WTC11 (cell line): ENCODE results near the gene RPP30. TPM values are rescaled to one million over a fixed set of nuclear protein-coding genes. Genes with fewer than 3 reads are reported as not detected.

Experiments
- ATAC-seq: fragments of 200-7000 bp; cut with Tn5 transposase; 2 replicates; pipeline ENCODE4 v1.10.0; 2021; ENCODE audit warnings: mild to moderate bottlenecking, moderate library complexity
- CTCF ChIA-PET: fragments of 300-600 bp; sonication (Branson Sonifier 250); formaldehyde crosslinking; loops from one replicate; lab custom pipeline; 2021; ENCODE audit warnings: antibody characterized with exemption; lab: Charles Lee
- POLR2A ChIA-PET: fragments of 350-600 bp; sonication (Branson Sonifier 250); formaldehyde crosslinking; loops from one replicate; lab custom pipeline; 2021; ENCODE audit warnings: antibody characterized with exemption; lab: Charles Lee
- DNase-seq: peaks from one replicate; pipeline ENCODE4 v3.0.0; 2021; ENCODE audit warnings: low spot score
- H3K27ac Mint-ChIP-seq: 2 replicates; pipeline ENCODE4 v1.8.0; 2021; ENCODE audit warnings: mixed read lengths
- H3K27me3 Mint-ChIP-seq: 2 replicates; pipeline ENCODE4 v1.8.0; 2021; ENCODE audit warnings: low read depth, mild to moderate bottlenecking, moderate library complexity, mixed read lengths
- H3K36me3 Mint-ChIP-seq: 2 replicates; pipeline ENCODE4 v1.8.0; 2021; ENCODE audit warnings: mixed read lengths
- H3K4me1 Mint-ChIP-seq: 2 replicates; pipeline ENCODE4 v1.8.0; 2022; ENCODE audit warnings: mixed read lengths
- H3K4me3 Mint-ChIP-seq: 2 replicates; pipeline ENCODE4 v1.8.0; 2021; ENCODE audit warnings: mild to moderate bottlenecking, moderate library complexity, mixed read lengths
- H3K9me3 Mint-ChIP-seq: 2 replicates; pipeline ENCODE4 v1.8.0; 2021; ENCODE audit warnings: mixed read lengths
- ARID4B ChIP-seq: sonication (generic); formaldehyde crosslinking; IDR thresholded peaks from 2 replicates; pipeline ENCODE4 v1.8.0; 2023; ENCODE audit warnings: missing genetic modification reagents, mild to moderate bottlenecking, borderline replicate concordance
- ATF6 ChIP-seq: sonication (generic); formaldehyde crosslinking; IDR thresholded peaks from 2 replicates; pipeline ENCODE4 v1.8.1; 2023; ENCODE audit warnings: mild to moderate bottlenecking, missing genetic modification reagents
- EMX1 ChIP-seq: fragments of 250-450 bp; sonication (Bioruptor Pico); IDR thresholded peaks from 2 replicates; pipeline ENCODE4 v1.8.0; 2021; ENCODE audit warnings: mild to moderate bottlenecking
- FOXP1 ChIP-seq: sonication (generic); formaldehyde crosslinking; IDR thresholded peaks from 2 replicates; pipeline ENCODE4 v1.8.0; 2022; ENCODE audit warnings: missing genetic modification reagents, mild to moderate bottlenecking, moderate library complexity, borderline replicate concordance
- GABPB1 ChIP-seq: sonication (generic); formaldehyde crosslinking; IDR thresholded peaks from 2 replicates; pipeline ENCODE4 v1.8.1; 2023; ENCODE audit warnings: mild to moderate bottlenecking, missing genetic modification reagents
- GTF2I ChIP-seq: fragments of 250-450 bp; sonication (Bioruptor Pico); conservative IDR thresholded peaks from 2 replicates; pipeline ENCODE4 v1.4.0; 2021; ENCODE audit warnings: mild to moderate bottlenecking
- JUN ChIP-seq: sonication (generic); formaldehyde crosslinking; IDR thresholded peaks from 2 replicates; pipeline ENCODE4 v1.8.0; 2023; ENCODE audit warnings: mild to moderate bottlenecking, missing genetic modification reagents
- NFE2L1 ChIP-seq: sonication (generic); formaldehyde crosslinking; IDR thresholded peaks from 2 replicates; pipeline ENCODE4 v1.8.1; 2023; ENCODE audit warnings: missing genetic modification reagents
- SMAD3 ChIP-seq: sonication (generic); formaldehyde crosslinking; IDR thresholded peaks from 2 replicates; pipeline ENCODE4 v1.8.0; 2022; ENCODE audit warnings: missing genetic modification reagents, mild to moderate bottlenecking, borderline replicate concordance
- SMAD4 ChIP-seq: sonication (generic); formaldehyde crosslinking; IDR thresholded peaks from 2 replicates; pipeline ENCODE4 v1.8.0; 2022; ENCODE audit warnings: mild to moderate bottlenecking, missing genetic modification reagents
- SOX15 ChIP-seq: fragments of 250-450 bp; sonication (Bioruptor Pico); IDR thresholded peaks from 2 replicates; pipeline ENCODE4 v1.9.0; 2021; ENCODE audit warnings: mild to moderate bottlenecking
- TEAD4 ChIP-seq: sonication (generic); formaldehyde crosslinking; IDR thresholded peaks from 2 replicates; pipeline ENCODE4 v1.8.0; 2022; ENCODE audit warnings: mild to moderate bottlenecking, missing genetic modification reagents
- ZNF281 ChIP-seq: sonication (generic); formaldehyde crosslinking; IDR thresholded peaks from 2 replicates; pipeline ENCODE4 v1.8.0; 2023; ENCODE audit warnings: mild to moderate bottlenecking, missing genetic modification reagents
- ZNF396 ChIP-seq: fragments of 250-450 bp; sonication (Bioruptor Pico); IDR thresholded peaks from 2 replicates; pipeline ENCODE4 v1.8.0; 2021; ENCODE audit warnings: mild to moderate bottlenecking, moderate library complexity, borderline replicate concordance
- ZNF532 ChIP-seq: fragments of 250-450 bp; sonication (Bioruptor Pico); IDR thresholded peaks from 2 replicates; pipeline ENCODE4 v1.9.0; 2021; ENCODE audit warnings: mild to moderate bottlenecking, borderline replicate concordance
- total RNA-seq: library from RNA; stranded (reverse); gene quantifications from 3 replicates; pipeline ENCODE4 v1.2.3, GENCODE V29; 2021
- TF ChIP-seq, protein P1 (sequence below): sonication (generic); formaldehyde crosslinking; IDR thresholded peaks from 2 replicates; pipeline ENCODE4 v1.8.1; 2022; ENCODE audit warnings: missing genetic modification reagents, borderline replicate concordance
- TF ChIP-seq, protein P2 (sequence below): fragments of 250-450 bp; sonication (Bioruptor Pico); IDR thresholded peaks from 2 replicates; pipeline ENCODE4 v1.9.0; 2021; ENCODE audit warnings: moderate library complexity, mild to moderate bottlenecking, inconsistent platforms, borderline replicate concordance
- TF ChIP-seq, protein P3 (sequence below): sonication (generic); formaldehyde crosslinking; conservative IDR thresholded peaks from 2 replicates; pipeline ENCODE4 v1.8.1; 2022; ENCODE audit warnings: mild to moderate bottlenecking, missing genetic modification reagents
- TF ChIP-seq, protein P4 (sequence below): sonication (generic); formaldehyde crosslinking; IDR thresholded peaks from 2 replicates; pipeline ENCODE4 v1.8.0; 2022; ENCODE audit warnings: mild to moderate bottlenecking, missing genetic modification reagents

Gene RPP30
- total RNA-seq, 1 experiment from 2014 or later = 56.4 TPM

DNA sequence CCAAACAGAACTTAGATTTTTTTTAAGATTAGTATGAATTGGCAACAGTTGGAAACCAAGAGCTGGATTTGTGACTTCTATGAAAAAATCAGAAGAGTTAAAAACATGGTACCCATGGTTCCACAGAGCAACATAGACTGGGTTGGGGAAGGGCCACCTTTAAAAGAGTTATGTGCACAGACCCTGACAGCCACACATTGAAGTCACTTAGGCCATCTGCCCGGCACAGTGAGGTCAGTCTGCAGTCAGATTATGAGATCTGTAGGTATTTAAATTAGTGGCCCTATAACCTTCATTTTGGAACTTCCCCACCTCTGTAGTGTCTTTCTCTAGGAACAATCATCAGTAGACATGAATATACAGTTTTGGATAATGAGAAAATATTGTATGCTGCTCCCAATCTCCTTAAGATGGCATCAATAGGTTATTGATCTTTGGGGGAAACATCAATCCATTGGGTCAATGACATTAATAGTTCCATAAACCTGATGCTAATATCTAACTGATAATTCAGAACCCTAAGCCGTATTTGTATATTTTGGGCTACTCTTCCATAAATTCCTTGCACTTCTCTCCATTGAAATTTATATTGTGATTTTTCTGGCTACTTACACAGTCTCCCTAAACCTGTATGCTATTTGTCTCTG is 42.1 kb downstream of the RPP30 start (continued):
- TF ChIP-seq ZNF396 (CRISPR knock-in tag) (no peak), TEAD4 (CRISPR knock-in tag) (no peak), FOXP1 (CRISPR knock-in tag) (no peak), JUN (no peak), SOX15 (CRISPR knock-in tag) (no peak), NFE2L1 (CRISPR knock-in tag) (no peak), ZNF281 (CRISPR knock-in tag) (no peak), EMX1 (CRISPR knock-in tag) (no peak), SMAD4 (CRISPR knock-in tag) (no peak), ARID4B (CRISPR knock-in tag) (no peak)
- TF ChIP-seq, protein P1, sequence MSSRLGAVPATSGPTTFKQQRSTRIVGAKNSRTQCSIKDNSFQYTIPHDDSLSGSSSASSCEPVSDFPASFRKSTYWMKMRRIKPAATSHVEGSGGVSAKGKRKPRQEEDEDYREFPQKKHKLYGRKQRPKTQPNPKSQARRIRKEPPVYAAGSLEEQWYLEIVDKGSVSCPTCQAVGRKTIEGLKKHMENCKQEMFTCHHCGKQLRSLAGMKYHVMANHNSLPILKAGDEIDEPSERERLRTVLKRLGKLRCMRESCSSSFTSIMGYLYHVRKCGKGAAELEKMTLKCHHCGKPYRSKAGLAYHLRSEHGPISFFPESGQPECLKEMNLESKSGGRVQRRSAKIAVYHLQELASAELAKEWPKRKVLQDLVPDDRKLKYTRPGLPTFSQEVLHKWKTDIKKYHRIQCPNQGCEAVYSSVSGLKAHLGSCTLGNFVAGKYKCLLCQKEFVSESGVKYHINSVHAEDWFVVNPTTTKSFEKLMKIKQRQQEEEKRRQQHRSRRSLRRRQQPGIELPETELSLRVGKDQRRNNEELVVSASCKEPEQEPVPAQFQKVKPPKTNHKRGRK (CRISPR knock-in tag) = no peak
- TF ChIP-seq, protein P2, sequence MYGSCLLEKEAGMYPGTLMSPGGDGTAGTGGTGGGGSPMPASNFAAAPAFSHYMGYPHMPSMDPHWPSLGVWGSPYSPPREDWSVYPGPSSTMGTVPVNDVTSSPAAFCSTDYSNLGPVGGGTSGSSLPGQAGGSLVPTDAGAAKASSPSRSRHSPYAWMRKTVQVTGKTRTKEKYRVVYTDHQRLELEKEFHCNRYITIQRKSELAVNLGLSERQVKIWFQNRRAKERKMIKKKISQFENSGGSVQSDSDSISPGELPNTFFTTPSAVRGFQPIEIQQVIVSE (CRISPR knock-in tag) = no peak
- TF ChIP-seq, protein P3, sequence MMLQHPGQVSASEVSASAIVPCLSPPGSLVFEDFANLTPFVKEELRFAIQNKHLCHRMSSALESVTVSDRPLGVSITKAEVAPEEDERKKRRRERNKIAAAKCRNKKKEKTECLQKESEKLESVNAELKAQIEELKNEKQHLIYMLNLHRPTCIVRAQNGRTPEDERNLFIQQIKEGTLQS = no peak
- TF ChIP-seq, protein P4, sequence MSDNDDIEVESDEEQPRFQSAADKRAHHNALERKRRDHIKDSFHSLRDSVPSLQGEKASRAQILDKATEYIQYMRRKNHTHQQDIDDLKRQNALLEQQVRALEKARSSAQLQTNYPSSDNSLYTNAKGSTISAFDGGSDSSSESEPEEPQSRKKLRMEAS (CRISPR knock-in tag) = no peak

DNA sequence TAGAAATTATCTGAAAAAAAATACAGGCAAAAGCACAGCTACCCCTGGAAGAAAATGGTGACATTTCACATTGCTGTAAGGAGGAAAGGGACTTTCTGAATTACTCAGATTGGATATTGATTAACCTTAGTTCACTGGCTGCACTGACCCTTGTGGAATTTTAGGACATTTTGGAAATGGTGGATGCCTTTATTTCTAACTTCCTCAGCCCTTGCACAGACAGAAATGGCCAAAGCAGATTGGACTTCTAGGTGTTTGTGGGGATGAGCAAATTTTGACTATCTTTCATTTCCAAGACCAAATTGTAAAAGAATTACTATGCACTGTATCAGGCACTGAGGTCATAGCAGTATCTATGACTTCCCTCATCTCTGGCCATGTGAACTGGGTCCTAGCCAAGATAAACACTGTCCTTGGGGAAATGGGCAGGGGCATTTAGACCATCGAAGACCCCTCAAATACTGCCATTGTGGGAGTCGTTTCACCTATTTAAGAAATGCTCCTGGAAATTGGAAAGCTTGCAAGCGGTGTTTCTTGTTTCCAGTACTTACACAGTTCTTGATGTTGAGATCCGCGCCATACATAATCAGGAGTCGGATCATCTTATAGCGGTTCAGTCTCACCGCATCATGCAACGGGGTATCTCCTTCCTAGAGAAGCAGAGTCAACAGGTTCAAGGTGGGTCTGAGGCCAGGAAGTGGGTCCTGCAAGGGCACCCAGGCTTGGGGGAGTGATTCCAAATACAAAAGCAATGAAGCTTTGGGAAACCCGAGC is 43.4 kb downstream of the RPP30 start:
- CTCF ChIA-PET = no interaction called here
- TF ChIP-seq GTF2I (CRISPR knock-in tag) = no peak
- no peak for TF ChIP-seq SMAD3
- TF ChIP-seq GABPB1 = no peak
- no peak for TF ChIP-seq ZNF532
- no peak for TF ChIP-seq ATF6 (CRISPR knock-in tag)

More for the DNA sequence above, 43.4 kb downstream of the RPP30 start:
- no peak overlapping the region for H3K27ac Mint-ChIP-seq
- peaks cover 96% of the 10 kb centered on the region for H3K27me3 Mint-ChIP-seq
- H3K4me1 Mint-ChIP-seq = peaks cover 9% of the 10 kb centered on the region
- no peak for ATAC-seq
- H3K9me3 Mint-ChIP-seq = no peaks in the 10 kb centered on the region
- no peak overlapping the region for H3K4me3 Mint-ChIP-seq
- POLR2A ChIA-PET = no interaction called here
- no peaks in the 10 kb centered on the region for H3K36me3 Mint-ChIP-seq
- no peak for DNase-seq
